ENCODE measurements around the gene RBFOX2.

GRCh38 chr22:35705141-35705540, 323.5 kb downstream of the RBFOX2 start:
- TF ChIP-seq CTCF (conservative IDR thresholded peaks at IDR 0.05; ENCODE audit: low read length) (no peak), EZH2phosphoT487 (IDR thresholded peaks at IDR 0.05; ENCODE audit: borderline replicate concordance, low read depth, low read length) (no peak)

All from OCI-LY7 (cell line).